Parathyroid adenoma (tissue), 2 donors: Measurements from ENCODE around the gene KRTAP17-1.
"Not testable (repeated sequence)": the region's sequence is repeated elsewhere in the genome, so short reads cannot be mapped to it uniquely, and the experiment has no call there.

ENCODE experiments used
- H2AFZ ChIP-seq: fragments of 300-600 bp; sonication (generic); one replicate; pipeline ENCODE4 v1.7.0; 2017; ENCODE audit warnings: antibody characterized with exemption, mild to moderate bottlenecking
- H3K27ac ChIP-seq: fragments of 300-600 bp; sonication (generic); one replicate; pipeline ENCODE4 v1.7.0; 2017
- H3K27me3 ChIP-seq: fragments of 300-600 bp; sonication (generic); one replicate; pipeline ENCODE4 v1.7.0; 2017; ENCODE audit warnings: low read length; ENCODE audit not compliant: control insufficient read depth, insufficient read depth
- H3K36me3 ChIP-seq: fragments of 300-600 bp; sonication (generic); one replicate; pipeline ENCODE4 v1.7.0; 2017; ENCODE audit warnings: low read length; ENCODE audit not compliant: control insufficient read depth, insufficient read depth
- H3K4me1 ChIP-seq: fragments of 300-600 bp; sonication (generic); one replicate; pipeline ENCODE4 v1.7.0; 2017; ENCODE audit warnings: control low read depth
- H3K4me2 ChIP-seq: fragments of 300-600 bp; sonication (generic); one replicate; pipeline ENCODE4 v1.7.0; 2017; ENCODE audit warnings: low read length
- H3K4me3 ChIP-seq: fragments of 300-600 bp; sonication (generic); one replicate; pipeline ENCODE4 v1.7.0; 2017; ENCODE audit warnings: low read depth, low read length
- H3K79me2 ChIP-seq: fragments of 300-600 bp; sonication (generic); one replicate; pipeline ENCODE4 v1.7.0; 2017; ENCODE audit warnings: control low read depth
- H3K9ac ChIP-seq: fragments of 300-600 bp; sonication (generic); one replicate; pipeline ENCODE4 v1.7.0; 2017; ENCODE audit warnings: mild to moderate bottlenecking
- H3K9me3 ChIP-seq: fragments of 300-600 bp; sonication (generic); one replicate; pipeline ENCODE4 v1.7.0; 2017; ENCODE audit warnings: low read length; ENCODE audit not compliant: control insufficient read depth
- TF ChIP-seq, protein P1 (sequence below): fragments of 300-600 bp; sonication (generic); IDR thresholded peaks from one replicate; pipeline ENCODE4 v1.7.0; 2017; ENCODE audit warnings: antibody characterized with exemption, mild to moderate bottlenecking
- donor health status: primary hyperparathyroidism.

Gene KRTAP17-1

DNA sequence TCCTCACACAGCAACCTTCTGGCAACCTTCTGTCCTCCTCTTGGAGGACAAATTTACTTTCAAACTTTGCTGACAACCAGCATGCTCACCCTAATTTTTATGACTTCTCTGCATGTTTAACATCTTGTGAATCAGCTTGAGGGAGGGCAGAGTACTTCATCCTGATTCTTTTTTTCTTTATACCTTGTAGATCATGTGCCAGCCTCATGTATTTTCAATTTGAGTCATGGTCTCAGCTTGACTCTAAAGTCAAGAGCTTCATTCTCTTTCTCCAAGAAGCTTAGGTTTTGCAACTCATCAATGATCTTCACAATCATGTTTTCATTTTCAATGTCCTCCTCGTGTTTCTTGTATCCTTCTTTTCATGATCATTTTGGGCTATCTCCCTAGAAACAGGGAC lies 43.7 kb downstream of the KRTAP17-1 start:
- H3K27me3 ChIP-seq, result no peaks in the 10 kb centered on the region
- TF ChIP-seq, protein P1, sequence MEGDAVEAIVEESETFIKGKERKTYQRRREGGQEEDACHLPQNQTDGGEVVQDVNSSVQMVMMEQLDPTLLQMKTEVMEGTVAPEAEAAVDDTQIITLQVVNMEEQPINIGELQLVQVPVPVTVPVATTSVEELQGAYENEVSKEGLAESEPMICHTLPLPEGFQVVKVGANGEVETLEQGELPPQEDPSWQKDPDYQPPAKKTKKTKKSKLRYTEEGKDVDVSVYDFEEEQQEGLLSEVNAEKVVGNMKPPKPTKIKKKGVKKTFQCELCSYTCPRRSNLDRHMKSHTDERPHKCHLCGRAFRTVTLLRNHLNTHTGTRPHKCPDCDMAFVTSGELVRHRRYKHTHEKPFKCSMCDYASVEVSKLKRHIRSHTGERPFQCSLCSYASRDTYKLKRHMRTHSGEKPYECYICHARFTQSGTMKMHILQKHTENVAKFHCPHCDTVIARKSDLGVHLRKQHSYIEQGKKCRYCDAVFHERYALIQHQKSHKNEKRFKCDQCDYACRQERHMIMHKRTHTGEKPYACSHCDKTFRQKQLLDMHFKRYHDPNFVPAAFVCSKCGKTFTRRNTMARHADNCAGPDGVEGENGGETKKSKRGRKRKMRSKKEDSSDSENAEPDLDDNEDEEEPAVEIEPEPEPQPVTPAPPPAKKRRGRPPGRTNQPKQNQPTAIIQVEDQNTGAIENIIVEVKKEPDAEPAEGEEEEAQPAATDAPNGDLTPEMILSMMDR, result no peak
- no peaks in the 10 kb centered on the region for H3K36me3 ChIP-seq
- H3K9ac ChIP-seq, result no peak overlapping the region
- no peak overlapping the region for H3K4me3 ChIP-seq
- H3K9me3 ChIP-seq, result no peaks in the 10 kb centered on the region
- H3K27ac ChIP-seq, result no peak overlapping the region
- no peaks in the 10 kb centered on the region for H3K79me2 ChIP-seq
- no peaks in the 10 kb centered on the region for H3K4me1 ChIP-seq
- no peak overlapping the region for H2AFZ ChIP-seq
- H3K4me2 ChIP-seq, result no peak overlapping the region

DNA sequence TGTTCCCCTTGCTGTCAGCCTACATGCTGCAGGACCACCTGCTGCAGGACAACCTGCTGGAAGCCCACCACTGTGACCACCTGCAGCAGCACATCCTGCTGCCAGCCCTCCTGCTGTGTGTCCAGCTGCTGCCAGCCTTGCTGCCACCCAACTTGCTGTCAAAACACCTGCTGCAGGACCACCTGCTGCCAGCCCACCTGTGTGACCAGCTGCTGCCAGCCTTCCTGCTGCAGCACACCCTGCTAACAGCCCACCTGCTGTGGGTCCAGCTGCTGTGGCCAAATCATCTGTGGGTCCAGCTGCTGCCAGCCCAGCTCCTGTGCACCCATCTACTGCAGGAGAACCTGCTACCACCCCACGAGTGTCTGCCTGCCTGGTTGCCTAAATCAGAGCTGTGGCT lies 44.2 kb downstream of the KRTAP17-1 start:
- not testable (repeated sequence) for H3K36me3 ChIP-seq, H3K79me2 ChIP-seq, H3K9me3 ChIP-seq, H3K27ac ChIP-seq, H3K4me2 ChIP-seq, H3K27me3 ChIP-seq, H3K9ac ChIP-seq, H2AFZ ChIP-seq, H3K4me3 ChIP-seq, H3K4me1 ChIP-seq

- H3K9ac ChIP-seq, result no peak overlapping the region
- no peak overlapping the region for H3K4me3 ChIP-seq
- no peak overlapping the region for H3K27ac ChIP-seq
- H3K4me2 ChIP-seq, result no peak overlapping the region
- H3K27me3 ChIP-seq, result no peaks in the 10 kb centered on the region
- no peak overlapping the region for H2AFZ ChIP-seq
- no peaks in the 10 kb centered on the region for H3K36me3 ChIP-seq
- H3K4me1 ChIP-seq, result no peaks in the 10 kb centered on the region
- TF ChIP-seq, protein P1, result no peak
- no peaks in the 10 kb centered on the region for H3K79me2 ChIP-seq
- H3K9me3 ChIP-seq, result no peaks in the 10 kb centered on the region
Measured at GRCh38 chr17:41267711-41268110, 47.8 kb downstream of the KRTAP17-1 start.

DNA sequence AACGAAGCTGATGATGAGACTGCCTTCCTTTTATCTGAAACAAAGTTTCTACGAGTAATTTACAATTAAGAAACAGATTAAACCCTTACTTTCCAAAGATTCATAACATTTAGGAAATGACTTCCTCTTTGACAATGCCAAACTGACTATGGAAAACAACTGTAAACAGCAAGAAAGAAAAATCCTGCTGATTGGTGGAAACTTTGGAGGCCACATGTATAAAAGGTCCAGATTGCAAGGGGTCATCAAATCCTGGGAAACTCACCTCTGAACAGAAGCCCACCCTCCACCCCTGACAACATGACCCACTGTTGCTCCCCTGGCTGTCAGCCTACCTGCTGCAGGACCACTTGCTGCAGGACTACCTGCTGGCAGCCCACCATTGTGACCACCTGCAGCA lies 50.4 kb downstream of the KRTAP17-1 start, which contains the start of gene KRTAP9-6:
Gene KRTAP9-6 (plus strand): TSS at position 301 of the 400 bp plus-strand sequence. CDS start 0 bp downstream, at position 301.
- Histone ChIP-seq H3K79me2 (no peaks in the 10 kb centered on the region), H3K4me2 (no peak within 1 kb of the TSS), H3K27me3 (no peaks in the 10 kb centered on the region)

More for the DNA sequence above, 50.4 kb downstream of the KRTAP17-1 start, which contains the start of gene KRTAP9-6:
- Histone ChIP-seq H3K4me1 (no peaks in the 10 kb centered on the region), H3K4me3 (no peak within 1 kb of the TSS), H3K9ac (no peak within 1 kb of the TSS), H3K9me3 (no peaks in the 10 kb centered on the region), H2AFZ (no peak within 1 kb of the TSS), H3K36me3 (no peaks in the 10 kb centered on the region), H3K27ac (no peak within 1 kb of the TSS)
- TF ChIP-seq, protein P1, result no peak
